ENCODE results near the gene FBXO22.
A peak's percentile ranks its signal among the peaks of the same experiment; 100 is the strongest.

The FBXO22 gene

GRCh38 chr15:75942464-75942863 is 38.8 kb downstream of the FBXO22 start:
- TF ChIP-seq CTCF (IDR thresholded peaks at IDR 0.05; ENCODE audit: low read depth, low read length): no peak
- H3K4me3 ChIP-seq (replicated peaks in 1 of 2; ENCODE audit: low read depth in 2 of 2, low read length in 2 of 2): no peak overlapping the region
- no peak for DNase-seq (ENCODE audit: low read depth in 2 of 2)

DNA sequence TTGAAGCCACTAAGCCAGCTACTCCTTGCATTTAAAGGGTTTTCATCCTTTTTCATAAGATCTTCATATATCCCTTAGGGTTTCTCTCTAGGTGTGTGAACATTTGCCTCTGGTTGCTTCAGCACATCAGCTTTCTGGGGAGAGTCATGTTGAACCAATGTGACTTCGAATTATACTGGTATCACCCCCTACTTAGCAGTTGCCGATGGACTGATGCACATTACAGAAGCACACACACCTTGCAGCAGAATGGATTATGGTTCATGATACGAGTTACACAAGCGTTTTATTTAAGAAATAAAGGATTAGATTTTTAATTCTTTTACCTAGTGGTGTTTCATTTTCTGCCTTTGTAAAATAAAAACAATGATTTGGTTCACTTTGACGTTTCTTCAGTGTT is 39.6 kb downstream of the FBXO22 start:
- H3K4me3 ChIP-seq (replicated peaks in 1 of 2; ENCODE audit: low read depth in 2 of 2, low read length in 2 of 2): no peak overlapping the region
- TF ChIP-seq CTCF (IDR thresholded peaks at IDR 0.05; ENCODE audit: low read depth, low read length): no peak
- DNase-seq (ENCODE audit: low read depth in 2 of 2): no peak

- DNase-seq (ENCODE audit: low read depth in 2 of 2): peak in 1 of 2 donors; percentile 18
- H3K4me3 ChIP-seq (replicated peaks in 1 of 2; ENCODE audit: low read depth in 2 of 2, low read length in 2 of 2): no peak overlapping the region
- no peak for TF ChIP-seq CTCF (IDR thresholded peaks at IDR 0.05; ENCODE audit: low read depth, low read length)
These were observed 40.1 kb downstream of the FBXO22 start for GRCh38 chr15:75943713-75944215.

DNA sequence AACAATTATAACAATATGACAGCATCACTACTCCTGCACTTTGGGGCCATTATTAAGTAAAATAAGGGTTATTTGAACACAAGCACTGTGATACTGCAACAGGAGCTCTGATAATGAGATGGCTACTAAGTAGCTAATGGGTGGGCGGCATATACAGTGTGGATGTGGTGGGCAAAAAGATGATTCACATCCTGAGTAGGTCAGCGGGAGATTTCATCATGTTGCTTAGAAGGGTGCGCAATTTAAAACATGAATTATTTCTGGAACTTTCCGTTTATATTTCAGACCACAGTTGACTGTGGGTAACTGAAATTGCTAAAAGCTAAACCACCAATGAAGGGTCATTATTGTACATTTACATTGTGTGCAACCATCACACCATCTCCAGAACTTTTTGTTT is 42.3 kb downstream of the FBXO22 start:
- peak; percentile 27 to 51 for DNase-seq (ENCODE audit: low read depth in 2 of 2)
- no peak for TF ChIP-seq CTCF (IDR thresholded peaks at IDR 0.05; ENCODE audit: low read depth, low read length)
- H3K4me3 ChIP-seq (replicated peaks in 1 of 2; ENCODE audit: low read depth in 2 of 2, low read length in 2 of 2): no peak overlapping the region

- TF ChIP-seq CTCF (IDR thresholded peaks at IDR 0.05; ENCODE audit: low read depth, low read length): no peak
- H3K4me3 ChIP-seq (replicated peaks in 1 of 2; ENCODE audit: low read depth in 2 of 2, low read length in 2 of 2): no peak overlapping the region
- peak; percentile 43 to 78 for DNase-seq (ENCODE audit: low read depth in 2 of 2)
These were observed 43.4 kb downstream of the FBXO22 start for GRCh38 chr15:75947092-75947491.

DNA sequence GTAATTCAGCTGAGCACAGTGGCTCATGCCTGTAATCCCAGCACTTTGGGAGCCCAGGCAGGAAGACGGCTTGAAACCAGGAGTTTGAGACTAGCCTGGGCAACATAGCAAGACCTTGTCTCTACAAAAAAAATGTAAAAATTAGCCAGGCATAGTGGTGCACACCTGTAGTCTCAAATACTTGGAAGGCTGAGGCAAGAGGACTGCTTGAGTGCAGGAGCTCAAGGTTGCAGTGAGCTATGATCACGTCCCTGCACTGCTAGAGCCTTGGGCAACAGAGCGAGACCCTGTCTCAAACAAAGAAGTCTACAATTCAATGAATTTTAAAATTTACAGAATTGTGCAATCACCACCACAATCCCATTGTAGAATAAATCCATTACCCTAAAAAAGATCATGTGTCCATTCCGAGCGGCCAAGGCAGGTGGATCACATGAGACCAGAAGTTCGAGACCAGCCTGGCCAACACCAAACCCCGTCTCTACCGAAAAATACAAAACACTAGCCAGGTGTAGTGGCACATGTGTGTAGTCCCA is 45.2 kb downstream of the FBXO22 start:
- DNase-seq (ENCODE audit: low read depth in 2 of 2): no peak
- no peak overlapping the region for H3K4me3 ChIP-seq (replicated peaks in 1 of 2; ENCODE audit: low read depth in 2 of 2, low read length in 2 of 2)
- no peak for TF ChIP-seq CTCF (IDR thresholded peaks at IDR 0.05; ENCODE audit: low read depth, low read length)

DNA sequence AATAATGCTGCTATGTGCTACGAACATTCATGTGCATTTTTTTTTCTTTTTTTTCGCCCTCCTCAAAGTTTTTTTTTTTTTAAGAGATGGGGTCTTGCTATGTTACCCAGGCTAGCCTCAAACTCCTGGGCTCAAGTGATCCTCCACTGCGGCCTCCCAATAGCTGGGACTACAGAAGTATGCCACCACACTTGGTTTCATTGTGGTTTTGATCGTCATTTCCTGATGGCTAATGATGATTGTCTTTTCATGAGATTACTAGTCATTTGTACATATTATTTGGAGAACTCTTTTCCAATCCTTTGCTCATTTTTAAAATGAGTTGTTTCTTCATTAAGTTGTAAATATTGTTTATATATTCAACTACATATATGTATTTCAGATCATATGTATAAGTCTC is 48.8 kb downstream of the FBXO22 start:
- H3K4me3 ChIP-seq (replicated peaks in 1 of 2; ENCODE audit: low read depth in 2 of 2, low read length in 2 of 2): no peak overlapping the region
- no peak for TF ChIP-seq CTCF (IDR thresholded peaks at IDR 0.05; ENCODE audit: low read depth, low read length)
- no peak for DNase-seq (ENCODE audit: low read depth in 2 of 2)

All from cardiac fibroblast (primary cell).